Mesodermal cell (in vitro differentiated cells): Measurements from ENCODE around the gene HSH2D.

Experiments
- H3K27ac ChIP-seq: 2 replicates; pipeline ENCODE4 v1.7.0; 2013; ENCODE audit warnings: mild to moderate bottlenecking, low read depth, low read length, moderate library complexity; ENCODE audit not compliant: severe bottlenecking
- H3K36me3 ChIP-seq: 2 replicates; pipeline ENCODE4 v1.7.1; 2013; ENCODE audit warnings: mild to moderate bottlenecking, low read length, moderate library complexity; ENCODE audit not compliant: control insufficient read depth, insufficient read depth
- H3K4me1 ChIP-seq: one replicate; pipeline ENCODE4 v1.7.1; 2013; ENCODE audit warnings: mild to moderate bottlenecking, low read length; ENCODE audit not compliant: insufficient read depth, control insufficient read depth, poor library complexity, severe bottlenecking
- H3K4me3 ChIP-seq: 2 replicates; pipeline ENCODE4 v1.7.0; 2013; ENCODE audit warnings: low read length, control low read depth, mild to moderate bottlenecking; ENCODE audit not compliant: insufficient read depth, poor library complexity, severe bottlenecking; ENCODE audit errors: extremely low read depth
- H3K9me3 ChIP-seq: 2 replicates; pipeline ENCODE4 v1.7.1; 2013; ENCODE audit warnings: mild to moderate bottlenecking, low read length, moderate library complexity; ENCODE audit not compliant: control insufficient read depth
- WGBS, 2 experiments: methylation state at CpG; one replicate each; pipeline ENCODE4 v1.1.5; 2013; ENCODE audit warnings: missing lambda C conversion rate in 2 of 2; ENCODE audit not compliant: insufficient coverage in 2 of 2; 5-methylcytosine and 5-hydroxymethylcytosine counted together

HSH2D gene

GRCh38 chr19:16156904-16157303 is 13.4 kb downstream of the HSH2D start:
- H3K4me3 ChIP-seq, result no peak overlapping the region
- no peaks in the 10 kb centered on the region for H3K9me3 ChIP-seq
- no peak overlapping the region for H3K27ac ChIP-seq
- H3K4me1 ChIP-seq, result no peaks in the 10 kb centered on the region
- 85 to 86% methylated on average over 5 to 6 of the region's 6 CpGs for WGBS, 2 experiments
- no peaks in the 10 kb centered on the region for H3K36me3 ChIP-seq

- no peak overlapping the region for H3K4me3 ChIP-seq
- no peak overlapping the region for H3K27ac ChIP-seq
- H3K36me3 ChIP-seq, result no peaks in the 10 kb centered on the region
- no peaks in the 10 kb centered on the region for H3K4me1 ChIP-seq
- 84 to 95% methylated on average over 8 to 9 of the region's 10 CpGs for whole genome bisulfite sequencing, 2 experiments
- H3K9me3 ChIP-seq, result no peaks in the 10 kb centered on the region
These were observed 14.1 kb downstream of the HSH2D start for GRCh38 chr19:16157601-16158000.

GRCh38 chr19:16159655-16160054 is 16.2 kb downstream of the HSH2D start:
- H3K4me3 ChIP-seq, result no peak overlapping the region
- H3K36me3 ChIP-seq, result no peaks in the 10 kb centered on the region
- H3K4me1 ChIP-seq, result no peaks in the 10 kb centered on the region
- H3K9me3 ChIP-seq, result no peaks in the 10 kb centered on the region
- 97 to 100% methylated on average over 4 of the region's 5 CpGs for WGBS, 2 experiments
- no peak overlapping the region for H3K27ac ChIP-seq

GRCh38 chr19:16160445-16160942 is 17.0 kb downstream of the HSH2D start:
- H3K4me1 ChIP-seq, result no peaks in the 10 kb centered on the region
- WGBS, 2 experiments, result 77 to 90% methylated on average over 2 to 4 of the region's 6 CpGs
- H3K27ac ChIP-seq, result no peak overlapping the region
- no peaks in the 10 kb centered on the region for H3K36me3 ChIP-seq
- H3K4me3 ChIP-seq, result no peak overlapping the region
- H3K9me3 ChIP-seq, result no peaks in the 10 kb centered on the region

- H3K4me1 ChIP-seq, result no peaks in the 10 kb centered on the region
- 59 to 71% methylated on average over 3 to 7 of the region's 14 CpGs for WGBS, 2 experiments
- no peaks in the 10 kb centered on the region for H3K36me3 ChIP-seq
- H3K4me3 ChIP-seq, result no peak overlapping the region
- no peaks in the 10 kb centered on the region for H3K9me3 ChIP-seq
- no peak overlapping the region for H3K27ac ChIP-seq
These were observed 17.6 kb downstream of the HSH2D start for GRCh38 chr19:16160943-16161560.

- Histone ChIP-seq H3K9me3 (no peaks in the 10 kb centered on the region), H3K4me1 (no peaks in the 10 kb centered on the region), H3K4me3 (no peak overlapping the region), H3K27ac (no peak overlapping the region), H3K36me3 (no peaks in the 10 kb centered on the region)
- 81 to 82% methylated on average over 1 of the region's 3 CpGs for WGBS, 2 experiments
These were observed 18.4 kb downstream of the HSH2D start for GRCh38 chr19:16161840-16162239.

GRCh38 chr19:16164222-16164890 is 20.9 kb downstream of the HSH2D start:
- Histone ChIP-seq H3K4me1 (no peaks in the 10 kb centered on the region), H3K9me3 (no peaks in the 10 kb centered on the region), H3K27ac (no peak overlapping the region), H3K4me3 (no peak overlapping the region), H3K36me3 (no peaks in the 10 kb centered on the region)
- WGBS, 2 experiments, result 84 to 85% methylated on average over 9 to 12 of the region's 13 CpGs

GRCh38 chr19:16166417-16166816 is 22.9 kb downstream of the HSH2D start:
- Histone ChIP-seq H3K9me3 (no peaks in the 10 kb centered on the region), H3K4me3 (no peak overlapping the region), H3K27ac (no peak overlapping the region), H3K36me3 (no peaks in the 10 kb centered on the region), H3K4me1 (no peaks in the 10 kb centered on the region)
- WGBS, 2 experiments, result 100% methylated on average over 1 of the region's 1 CpG; no CpG with 5 or more reads in 1 of the 2 experiments

- no peak overlapping the region for H3K27ac ChIP-seq
- H3K9me3 ChIP-seq, result no peaks in the 10 kb centered on the region
- no peak overlapping the region for H3K4me3 ChIP-seq
- WGBS, 2 experiments, result 96 to 97% methylated on average over 5 of the region's 5 CpGs
- H3K36me3 ChIP-seq, result no peaks in the 10 kb centered on the region
- no peaks in the 10 kb centered on the region for H3K4me1 ChIP-seq
These were observed 23.6 kb downstream of the HSH2D start for GRCh38 chr19:16167055-16167454.

- Histone ChIP-seq H3K27ac (no peak overlapping the region), H3K36me3 (no peaks in the 10 kb centered on the region), H3K9me3 (no peaks in the 10 kb centered on the region), H3K4me1 (no peaks in the 10 kb centered on the region), H3K4me3 (no peak overlapping the region)
- WGBS, 2 experiments, result 78 to 83% methylated on average over 1 to 2 of the region's 2 CpGs
These were observed 25.1 kb downstream of the HSH2D start for GRCh38 chr19:16168465-16169081.

GRCh38 chr19:16170134-16170533 is 26.6 kb downstream of the HSH2D start:
- no peak overlapping the region for H3K27ac ChIP-seq
- H3K4me1 ChIP-seq, result no peaks in the 10 kb centered on the region
- H3K36me3 ChIP-seq, result no peaks in the 10 kb centered on the region
- no peak overlapping the region for H3K4me3 ChIP-seq
- WGBS, 2 experiments, result 83% methylated on average over 1 of the region's 1 CpG; no CpG with 5 or more reads in 1 of the 2 experiments
- no peaks in the 10 kb centered on the region for H3K9me3 ChIP-seq
